Hematopoietic multipotent progenitor cell treated with erythropoietin and hydrocortisone succinate and interleukin-3 and kit ligand, for 8 days (in vitro differentiated cells): ENCODE measurements around the gene COL20A1.

Experiments used
- DNase-seq: peaks from one replicate; pipeline ENCODE4 v3.0.0-alpha.2; 2015

Gene COL20A1

DNA sequence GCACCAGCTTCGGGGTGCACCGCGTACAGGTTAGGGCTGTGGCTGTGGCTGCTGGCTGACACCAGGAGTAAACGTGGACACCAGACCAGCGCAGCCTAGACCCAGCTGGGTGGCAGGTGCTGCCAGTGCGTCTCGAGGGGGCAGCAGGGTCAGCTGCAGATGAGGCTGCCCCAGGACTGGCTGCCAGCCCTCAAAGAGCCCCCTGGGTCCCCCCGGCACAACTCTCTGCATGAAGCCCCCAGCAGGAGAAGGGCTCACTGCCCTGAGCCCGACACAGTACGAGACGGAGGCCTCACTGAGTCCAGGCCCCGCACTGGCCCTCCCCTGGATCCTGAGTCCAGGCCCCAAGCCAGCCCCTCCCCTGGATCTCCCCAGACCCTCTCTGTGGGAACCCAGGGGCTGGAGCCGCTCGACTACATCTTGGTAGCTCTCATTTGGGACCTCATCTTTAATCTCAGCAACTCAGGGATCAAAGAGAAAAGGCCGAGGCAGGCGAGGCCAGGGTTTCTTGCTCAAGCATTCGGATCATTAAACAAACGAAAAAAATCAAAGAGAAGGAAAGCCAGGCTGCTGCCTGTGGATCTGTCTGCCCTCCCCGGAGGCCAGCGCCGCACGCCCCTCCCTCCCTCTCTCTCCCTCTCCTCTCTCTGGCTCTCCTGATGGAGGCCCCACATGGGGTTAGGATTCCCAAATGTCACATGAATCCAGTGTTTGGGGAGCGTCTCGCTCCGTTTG lies 31.8 kb upstream of the COL20A1 start:
- no peak for DNase-seq

DNA sequence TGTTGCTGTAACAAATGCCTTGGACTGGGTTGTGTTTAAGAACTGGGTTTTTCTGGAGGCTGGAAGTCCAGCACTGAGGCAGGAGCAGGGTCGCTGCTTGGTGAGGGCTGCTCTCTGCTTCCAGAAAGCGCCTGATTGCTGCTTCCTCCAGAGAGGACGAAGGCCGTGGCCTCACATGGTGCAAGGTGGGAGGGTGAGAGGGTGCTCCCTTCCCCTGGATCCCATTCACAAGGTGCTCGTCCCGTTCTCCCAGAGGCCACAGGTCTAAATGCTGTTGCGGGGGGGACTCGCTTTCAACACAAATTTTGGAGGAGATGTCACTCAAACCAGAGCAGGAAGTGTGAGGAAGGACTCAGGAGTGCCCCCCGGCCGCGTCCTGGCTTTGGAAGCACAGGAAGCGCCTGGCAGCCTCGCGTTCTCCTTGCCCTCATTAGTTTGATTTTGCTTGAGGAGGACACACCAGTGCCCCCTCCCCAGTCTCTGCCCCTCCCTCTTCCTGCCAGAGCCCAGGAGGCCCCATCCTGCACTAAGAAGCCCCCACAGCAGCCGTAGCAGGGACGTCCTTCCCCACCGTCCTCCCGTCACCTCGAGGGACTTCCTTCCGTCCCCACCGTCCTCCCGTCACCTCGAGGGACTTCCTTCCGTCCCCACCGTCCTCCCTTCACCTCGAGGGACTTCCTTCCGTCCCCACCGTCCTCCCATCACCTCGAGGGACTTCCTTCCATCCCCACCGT lies 31.0 kb upstream of the COL20A1 start:
- DNase-seq = no peak

DNA sequence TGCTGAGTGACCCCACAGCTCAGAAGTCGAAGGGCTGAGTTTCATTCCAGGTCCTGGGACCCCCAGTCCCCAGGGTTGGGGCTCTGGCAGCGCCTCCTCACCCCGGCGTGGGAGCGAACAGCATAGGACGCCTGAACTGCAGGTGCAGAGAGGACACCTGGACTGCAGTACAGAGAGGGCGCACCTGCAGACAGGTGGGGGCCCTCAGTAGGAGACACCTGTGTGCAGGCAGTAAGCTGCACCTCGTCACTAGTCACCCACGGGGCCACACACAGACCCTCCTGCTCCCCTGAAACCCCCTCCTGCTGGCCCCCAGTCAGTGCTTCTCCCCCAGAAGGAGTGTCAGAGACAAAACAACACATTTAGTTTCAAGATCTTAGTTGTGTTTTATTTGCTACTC lies 30.1 kb upstream of the COL20A1 start:
- no peak for DNase-seq

DNA sequence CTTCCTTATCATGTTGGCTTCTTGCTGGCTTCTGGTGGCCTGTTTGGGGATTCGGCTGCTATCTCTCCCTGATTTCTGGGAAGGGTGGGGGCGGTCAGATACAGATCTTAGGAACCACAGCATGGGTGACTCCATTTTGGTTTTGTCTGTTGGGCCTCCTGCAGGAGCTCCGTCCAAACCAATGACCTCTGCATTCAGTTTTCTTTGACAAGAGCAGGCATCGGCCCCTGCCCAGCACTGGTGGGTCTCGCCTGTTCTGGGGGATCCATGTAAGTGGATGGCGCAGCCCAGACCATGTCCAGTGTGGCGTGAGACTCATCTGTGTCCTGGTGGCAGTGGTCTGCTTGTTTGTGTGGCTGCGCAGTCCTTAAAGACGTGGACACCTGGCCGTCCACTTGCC lies 29.0 kb upstream of the COL20A1 start:
- peak; percentile 52 for DNase-seq

DNA sequence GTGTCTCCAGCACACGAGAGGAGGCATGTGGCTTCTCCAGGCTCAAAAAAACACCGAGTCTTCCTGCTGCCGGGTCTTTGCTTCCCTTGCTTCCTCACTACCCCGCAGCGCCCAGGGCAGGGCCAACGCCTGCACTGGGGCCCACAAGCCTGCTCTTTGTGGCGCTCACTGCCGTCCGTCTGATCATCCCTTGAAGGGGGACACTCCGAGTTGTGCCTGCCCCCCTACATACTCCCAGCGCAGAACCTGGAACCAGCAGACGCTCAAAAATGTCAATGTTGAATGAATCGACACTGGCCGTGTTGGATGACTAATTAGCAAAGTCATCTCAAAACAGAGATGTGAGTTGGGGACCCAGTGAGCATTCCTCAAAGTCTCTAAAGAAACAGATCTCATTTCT lies 28.5 kb upstream of the COL20A1 start:
- DNase-seq = no peak

DNA sequence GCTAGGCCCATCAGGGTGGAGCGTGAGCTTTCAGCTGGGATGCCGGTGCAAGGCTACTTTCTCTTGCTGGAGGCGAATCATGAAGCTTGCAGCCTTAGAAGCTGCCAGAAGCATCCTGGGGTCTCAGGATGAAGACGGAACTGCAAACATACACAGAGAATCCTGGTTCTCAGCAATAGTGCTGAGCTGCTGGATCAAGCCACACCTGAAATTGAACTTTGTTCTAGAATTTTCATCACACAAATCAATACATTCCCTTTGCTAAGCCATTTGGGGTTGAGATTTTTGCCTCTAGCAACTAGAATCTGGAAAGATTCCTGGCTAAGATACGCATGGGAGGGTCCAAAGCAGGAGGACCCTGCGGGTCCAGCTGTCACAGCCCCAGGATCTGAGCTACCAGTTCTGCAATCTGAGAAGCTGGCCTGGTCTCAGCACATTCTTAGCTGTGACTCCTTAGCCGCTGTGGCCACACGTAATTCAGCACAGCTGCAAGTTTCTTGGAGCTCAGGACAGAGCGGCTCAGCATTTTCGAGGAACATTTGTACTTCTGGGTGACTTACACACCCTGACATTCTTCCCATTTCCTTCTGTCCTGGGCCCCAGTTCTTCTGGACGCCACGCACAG lies 27.0 kb upstream of the COL20A1 start:
- DNase-seq = no peak

DNA sequence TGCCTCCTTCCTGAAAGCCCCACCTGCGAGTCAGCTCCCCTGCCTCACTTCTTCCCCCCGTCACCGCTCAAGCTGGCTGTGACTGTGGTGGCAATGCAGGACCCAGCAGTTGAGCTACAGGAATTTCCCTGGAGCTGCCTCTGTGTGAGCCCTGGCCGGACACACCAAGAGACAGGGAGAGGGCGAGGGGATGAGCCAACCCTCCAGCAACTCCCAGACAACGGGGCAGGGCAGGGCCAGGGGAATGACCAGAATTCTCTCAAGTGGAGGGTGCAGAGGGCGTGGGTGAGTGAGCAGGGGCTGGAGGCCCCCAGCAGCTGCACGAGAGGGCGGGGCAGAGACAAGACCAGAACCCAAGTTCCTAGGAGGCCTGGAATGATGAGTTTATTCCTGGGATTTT lies 25.3 kb upstream of the COL20A1 start:
- no peak for DNase-seq

DNA sequence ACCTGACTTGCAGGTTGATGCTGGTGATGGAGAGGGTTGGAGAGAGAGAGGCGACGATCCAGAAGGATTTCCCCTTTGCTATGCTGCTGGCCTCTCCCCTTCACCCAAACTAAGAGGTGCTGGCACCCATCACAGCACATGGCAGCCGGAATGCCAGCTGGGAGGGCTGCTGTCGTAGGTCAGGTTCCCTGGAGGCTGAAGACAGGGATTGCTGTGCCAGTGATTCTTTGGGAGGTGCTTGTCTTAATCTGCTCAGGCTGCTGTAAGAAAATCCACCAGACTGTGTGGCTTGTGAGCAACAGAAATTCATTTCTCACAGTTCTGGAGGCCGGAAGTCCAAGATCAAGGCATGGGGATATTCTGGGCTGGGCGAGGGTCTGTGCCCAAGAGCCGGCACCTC lies 24.7 kb upstream of the COL20A1 start:
- no peak for DNase-seq

DNA sequence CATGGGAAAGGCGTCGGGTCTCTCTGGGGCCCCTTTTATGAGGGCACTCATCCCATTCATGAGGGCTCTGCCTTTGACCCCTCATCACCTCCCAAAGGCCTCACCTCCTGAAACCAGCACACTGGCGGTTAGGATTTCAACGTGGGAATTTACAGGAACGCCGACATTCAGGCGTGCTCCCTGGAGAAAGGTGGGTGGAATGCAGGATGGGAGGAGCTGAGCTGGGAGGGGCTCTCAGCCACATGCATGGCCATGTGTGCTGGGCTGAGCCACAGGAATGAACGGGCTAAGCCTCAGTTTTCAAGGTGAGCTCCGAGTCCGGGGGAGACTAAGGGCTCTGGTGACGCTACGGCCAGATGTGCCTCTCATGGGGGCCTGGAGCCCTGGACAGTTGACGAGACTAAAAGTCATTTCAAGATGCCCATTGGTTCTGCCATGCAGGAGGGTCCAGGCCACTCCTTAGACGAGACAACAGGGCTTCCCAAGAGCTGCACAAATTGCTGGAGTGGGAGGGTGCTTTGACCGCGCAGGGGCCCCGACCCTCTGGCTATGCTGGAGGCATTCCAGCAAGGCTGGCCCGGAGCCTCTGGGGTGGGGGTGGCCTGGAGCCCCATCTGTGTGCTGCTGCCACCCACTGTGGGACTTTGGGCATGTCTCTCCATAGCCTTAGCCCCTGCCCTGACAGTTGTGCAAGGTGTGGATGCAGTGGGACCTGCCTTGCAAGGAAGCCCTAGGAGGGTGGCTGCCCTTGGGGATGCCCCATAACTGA lies 24.1 kb upstream of the COL20A1 start:
- DNase-seq = no peak

DNA sequence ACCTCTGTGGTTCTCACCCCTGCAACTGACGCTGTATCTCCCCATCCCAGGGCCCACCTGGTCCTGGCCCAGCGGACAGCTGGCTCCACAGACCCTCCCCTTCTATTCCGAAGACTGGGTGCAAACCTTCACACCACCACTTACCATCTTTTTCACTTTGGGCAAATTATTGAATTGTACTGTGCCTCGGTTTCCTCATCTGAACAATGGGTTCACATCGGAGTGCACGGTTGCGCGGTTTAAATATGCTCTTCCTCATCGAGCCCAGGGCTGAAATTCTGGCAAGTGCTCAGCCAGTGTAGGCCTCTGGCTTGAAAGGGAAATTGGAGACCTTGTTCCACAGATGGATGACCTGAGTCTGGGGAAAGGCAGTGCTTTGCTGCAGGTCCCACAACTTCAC lies 23.3 kb upstream of the COL20A1 start:
- no peak for DNase-seq

DNA sequence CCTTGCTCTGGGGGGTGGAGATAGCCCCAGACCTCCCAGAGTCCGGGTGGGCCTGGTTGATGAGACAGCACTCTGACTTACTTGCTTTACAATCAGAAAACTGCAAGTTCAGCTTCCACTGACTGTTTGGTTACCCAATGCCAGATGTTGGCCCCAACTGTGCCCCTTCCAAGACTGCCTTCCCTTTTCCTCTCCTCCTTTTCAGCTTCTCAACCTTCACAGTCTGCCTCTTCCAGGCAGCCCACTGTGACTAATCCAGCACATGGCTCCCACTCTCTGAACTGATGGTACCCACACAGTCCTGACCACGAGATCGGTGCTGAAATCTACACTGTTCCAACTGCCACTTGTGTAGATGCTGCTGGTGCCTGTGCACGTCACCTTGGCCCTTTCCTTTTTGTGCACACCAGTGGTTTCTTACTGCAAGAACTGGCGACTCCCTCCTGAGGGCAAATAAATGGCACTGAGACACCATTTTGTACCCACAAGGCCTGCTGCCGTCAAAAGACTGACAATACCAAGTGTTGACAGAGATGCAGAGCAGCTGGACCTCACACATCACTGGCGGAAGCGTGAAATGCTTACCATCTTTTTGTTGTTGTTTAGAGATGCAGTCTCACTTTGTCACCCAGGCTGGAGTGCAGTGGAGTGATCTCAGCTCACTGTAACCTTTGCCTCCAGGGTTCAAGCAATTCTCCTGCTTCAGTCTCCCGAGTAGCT lies 22.2 kb upstream of the COL20A1 start:
- DNase-seq = no peak

DNA sequence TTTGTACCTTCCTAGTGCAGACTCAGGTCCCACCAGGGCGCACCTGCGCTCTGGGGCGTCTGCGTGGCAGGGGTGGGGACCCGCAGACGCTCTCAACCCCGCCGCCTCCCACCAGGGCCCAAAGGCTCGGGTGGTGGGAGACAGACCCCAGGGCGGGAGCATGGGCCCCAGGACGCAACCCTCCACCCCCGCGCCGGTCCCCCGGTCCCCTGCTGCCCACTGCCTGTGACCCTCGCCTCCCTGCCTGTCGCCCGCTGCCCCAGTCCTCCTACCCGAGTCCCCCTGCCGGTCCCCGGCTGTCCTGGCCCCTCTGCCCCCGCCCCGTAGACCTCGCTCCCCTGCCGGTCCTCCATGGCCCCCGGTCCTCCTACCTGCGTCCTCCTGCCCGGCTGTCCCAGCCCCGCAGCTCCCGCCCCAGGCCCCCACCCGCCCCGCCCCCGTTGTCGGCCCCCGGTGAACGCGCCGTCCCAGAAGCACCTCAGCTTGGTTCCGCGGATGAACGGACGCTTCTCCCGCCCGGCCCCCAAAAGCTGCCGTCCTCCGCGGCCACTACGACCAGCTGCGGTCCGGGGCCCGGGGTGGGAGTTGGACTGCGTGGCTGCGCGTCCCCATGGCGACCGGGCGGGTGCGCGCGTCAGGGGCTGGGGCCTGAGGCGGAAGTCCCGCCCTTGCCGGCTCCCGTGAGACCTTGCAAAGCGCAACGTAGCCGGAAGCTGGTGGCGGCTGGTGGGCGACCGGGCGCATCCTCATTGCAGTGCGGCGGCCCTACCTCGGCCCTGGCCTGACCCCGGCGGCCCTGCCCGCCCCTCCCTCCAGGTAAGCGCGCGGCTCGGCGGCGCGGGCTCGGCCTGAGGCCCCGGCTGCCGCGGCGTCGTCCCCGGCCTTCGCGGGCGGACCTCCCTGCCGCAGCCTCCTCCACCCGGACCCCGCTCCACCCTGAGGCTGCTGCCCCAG lies 20.6 kb upstream of the COL20A1 start, which contains the start of gene ARFGAP1:
ARFGAP1 (plus strand) TSS at position 709 of the 954 bp plus-strand sequence. CDS start 2,768 bp downstream, outside the sequence.
- DNase-seq = peak; percentile 84

DNA sequence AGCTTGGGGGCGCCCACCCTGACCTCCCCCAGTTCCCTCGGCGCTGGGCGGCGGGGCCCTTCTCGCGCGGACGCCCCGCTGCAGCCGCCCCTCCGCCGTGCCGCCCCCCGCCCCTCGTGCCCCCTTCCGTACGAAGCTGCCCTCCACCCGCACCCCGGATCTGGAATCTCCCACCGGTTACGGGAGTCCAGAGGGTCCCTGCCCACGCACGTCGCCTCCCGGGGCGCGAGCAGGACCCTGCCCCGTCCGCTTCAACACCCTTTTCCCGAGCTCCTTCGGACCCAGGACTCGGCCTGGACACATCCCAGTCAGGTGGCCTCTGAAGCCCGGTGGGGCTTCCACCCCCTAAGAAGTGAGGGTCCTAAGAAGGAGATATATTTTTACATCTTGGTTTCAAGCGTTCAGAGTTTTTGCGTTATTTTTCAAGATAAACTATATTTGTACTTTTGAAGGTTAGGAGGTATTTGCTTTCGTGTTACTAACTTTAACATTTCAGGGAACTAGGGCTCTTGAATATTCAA lies 19.9 kb upstream of the COL20A1 start:
- no peak for DNase-seq

DNA sequence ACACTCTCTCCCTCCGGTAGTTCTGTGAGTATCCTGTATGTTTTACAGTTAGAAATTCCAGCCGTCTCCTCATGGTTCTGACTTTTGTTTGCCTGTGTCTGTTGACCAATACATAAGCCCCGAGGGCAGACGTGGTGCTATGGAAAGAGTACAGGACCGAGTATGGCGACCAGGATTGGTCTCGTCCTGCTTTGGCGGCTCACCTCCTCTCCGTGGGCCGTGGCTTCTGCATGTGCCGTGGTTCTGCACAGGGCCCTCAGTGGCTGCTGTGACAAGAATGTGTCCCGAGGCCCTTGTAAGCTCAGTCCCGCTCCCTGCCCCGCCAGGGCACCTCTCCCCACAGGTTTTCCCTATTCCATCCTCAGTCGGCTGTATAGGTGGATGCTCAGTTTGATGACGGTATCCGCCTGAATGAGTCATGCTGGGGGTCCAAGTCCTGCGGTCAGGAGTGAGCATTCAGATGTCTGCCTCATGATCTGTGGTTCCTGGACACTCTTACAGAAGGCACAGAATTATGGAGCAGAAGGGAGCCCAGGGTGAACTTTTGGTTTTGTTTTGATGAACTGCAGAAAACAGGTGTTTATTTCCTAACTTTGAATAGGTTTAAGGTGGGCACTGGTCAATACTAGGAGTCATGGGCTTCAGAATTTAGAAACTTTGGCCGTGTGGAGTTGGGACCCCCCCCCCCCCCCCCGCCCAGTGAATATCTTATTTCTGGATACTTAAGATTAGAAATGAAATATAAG lies 19.2 kb upstream of the COL20A1 start:
- DNase-seq = no peak

DNA sequence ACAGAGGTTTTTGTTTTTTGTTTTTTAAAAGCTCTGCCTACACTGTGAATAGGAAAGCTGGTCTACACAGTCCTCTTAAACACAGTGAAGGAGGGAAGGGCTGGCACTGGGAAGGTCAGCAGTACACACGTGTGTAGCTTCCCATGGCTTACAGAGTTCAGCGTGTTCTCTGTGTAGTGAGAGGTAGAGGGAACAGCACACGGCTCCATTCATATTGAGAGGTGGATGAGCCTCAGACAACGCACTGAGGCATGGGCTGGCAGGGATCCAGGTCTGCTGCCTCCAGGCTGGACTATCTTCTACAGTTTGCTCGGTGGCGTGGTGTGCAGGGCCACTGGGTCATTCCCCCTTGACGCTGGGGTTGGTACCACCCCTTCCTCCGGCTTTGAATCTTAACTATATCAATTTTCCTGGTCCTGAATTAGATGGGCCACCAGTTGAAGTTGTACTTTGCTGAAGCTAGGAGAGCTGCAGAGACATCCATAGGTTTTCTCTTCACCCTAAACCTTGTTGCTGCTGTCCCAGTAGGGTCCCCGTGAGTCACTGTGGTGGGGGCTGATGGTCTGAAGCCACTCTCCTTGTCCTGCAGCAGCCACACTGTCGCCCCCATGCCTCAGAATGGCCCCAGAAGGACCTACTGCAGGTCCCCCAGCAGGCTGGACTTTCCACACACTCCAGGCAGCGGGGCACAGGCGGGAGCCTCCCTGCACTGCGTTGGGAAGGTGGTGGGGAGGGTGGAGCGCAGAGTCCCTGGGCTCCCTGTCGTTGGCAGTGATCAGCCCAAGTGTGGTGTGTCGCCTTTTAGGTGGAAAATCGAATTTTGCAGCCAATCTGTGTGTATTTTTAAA lies 18.4 kb upstream of the COL20A1 start:
- DNase-seq = peak; percentile 35

DNA sequence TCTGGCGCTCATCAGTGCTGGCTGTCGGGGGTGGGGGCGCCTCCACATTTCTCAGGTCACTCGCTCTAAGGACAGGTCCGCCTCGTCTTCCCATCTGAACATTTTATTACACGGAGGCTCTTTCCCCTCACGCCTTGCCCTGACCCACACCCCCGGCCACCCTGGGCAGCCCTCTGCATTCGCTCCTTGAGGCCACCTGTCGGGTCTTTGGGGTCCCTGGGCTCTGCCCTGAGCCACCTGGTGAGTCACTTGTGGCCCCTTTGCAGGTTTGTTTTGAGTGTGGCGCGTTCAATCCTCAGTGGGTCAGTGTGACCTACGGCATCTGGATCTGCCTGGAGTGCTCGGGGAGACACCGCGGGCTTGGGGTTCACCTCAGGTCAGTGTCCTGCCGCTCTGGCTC lies 17.2 kb upstream of the COL20A1 start:
- DNase-seq = no peak

DNA sequence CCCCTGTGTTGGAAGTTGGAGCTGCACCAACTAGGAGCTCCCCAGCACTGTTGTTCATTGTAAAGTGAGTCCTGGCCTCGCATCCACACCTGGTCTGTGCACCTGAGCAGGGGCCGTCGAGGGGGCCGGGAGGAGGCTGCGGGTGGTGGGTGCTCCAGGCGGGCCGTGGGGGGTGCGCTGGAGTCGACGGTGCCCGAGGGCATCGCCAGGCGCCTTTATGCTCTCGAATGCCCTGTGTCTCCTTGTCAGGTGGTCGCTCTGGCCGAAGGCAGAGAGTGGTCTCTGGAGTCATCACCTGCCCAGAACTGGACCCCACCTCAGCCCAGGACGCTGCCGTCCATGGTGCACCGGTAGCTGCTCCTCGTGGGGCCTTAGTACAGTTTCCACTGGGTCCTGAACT lies 16.0 kb upstream of the COL20A1 start:
- no peak for DNase-seq

DNA sequence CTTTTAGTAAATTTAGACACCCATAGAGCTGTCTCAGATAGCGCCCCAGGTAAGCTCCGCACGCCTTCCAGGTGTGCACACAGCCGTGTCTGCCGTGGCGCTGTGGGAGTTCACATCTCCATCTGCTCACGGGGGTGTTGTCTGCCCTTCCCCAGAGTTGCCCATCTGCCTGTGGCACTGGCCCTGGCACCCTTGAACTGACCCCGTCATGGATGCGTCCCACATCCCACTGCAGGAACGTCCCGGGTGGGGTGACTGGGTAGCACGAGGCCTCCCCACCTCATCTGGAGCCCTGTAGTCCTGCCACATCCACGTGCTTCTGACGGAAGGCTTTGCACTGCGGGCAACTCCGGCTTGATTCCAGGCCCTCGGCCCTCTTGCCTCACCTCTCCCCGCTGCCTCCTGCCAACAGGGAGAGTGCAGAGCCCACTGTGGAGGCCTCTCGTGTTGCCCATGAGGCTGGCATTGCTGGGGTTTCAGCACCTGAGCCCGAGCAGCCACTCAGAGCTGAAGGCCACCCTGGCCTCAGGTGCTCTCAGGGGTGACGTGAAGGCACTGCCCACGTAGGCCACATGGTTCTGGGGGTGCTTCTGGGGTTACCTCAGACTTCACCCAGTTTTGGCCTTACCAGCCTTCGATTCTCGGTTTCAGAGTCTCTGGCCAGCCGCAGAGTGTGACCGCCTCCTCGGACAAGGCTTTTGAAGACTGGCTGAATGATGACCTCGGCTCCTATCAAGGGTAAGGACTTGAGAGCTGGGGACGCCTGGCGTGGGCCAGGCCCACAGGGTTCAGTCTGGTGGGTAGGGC lies 15.3 kb upstream of the COL20A1 start:
- DNase-seq = no peak

DNA sequence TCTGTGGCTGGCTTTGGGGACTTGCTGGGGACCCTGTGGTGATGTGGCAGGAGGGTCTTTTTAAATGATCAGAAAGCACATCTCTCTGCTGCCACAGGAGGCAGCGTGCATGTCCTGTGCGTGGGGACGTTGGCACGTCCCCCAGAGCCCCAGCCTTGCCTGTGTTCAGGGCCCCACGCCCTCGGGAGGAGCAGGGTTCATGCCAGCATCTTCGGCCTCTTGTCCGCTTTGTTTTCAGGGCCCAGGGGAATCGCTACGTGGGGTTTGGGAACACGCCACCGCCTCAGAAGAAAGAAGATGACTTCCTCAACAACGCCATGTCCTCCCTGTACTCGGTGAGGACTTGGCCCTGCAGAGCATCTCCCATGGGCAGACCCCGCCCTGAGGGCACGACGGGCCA lies 14.3 kb upstream of the COL20A1 start:
- no peak for DNase-seq
